HG03159 (cell line): Measurements from ENCODE around the gene SMIM43.
A peak's percentile ranks its signal among the peaks of the same experiment; 100 is the strongest.
"Not testable (repeated sequence)": the region's sequence is repeated elsewhere in the genome, so short reads cannot be mapped to it uniquely, and the experiment has no call there.

Experiments used
- ATAC-seq: cut with Tn5 transposase; IDR thresholded peaks from one replicate; pipeline ENCODE4 v1.9.1; 2021; ENCODE audit warnings: mild to moderate bottlenecking, moderate library complexity; ENCODE audit not compliant: unreplicated experiment

SMIM43 gene

GRCh38 chr4:121784401-121784800 is 19.4 kb upstream of the SMIM43 start:
- no peak for ATAC-seq

- ATAC-seq: no peak
Observed at GRCh38 chr4:121783210-121783609, 18.2 kb upstream of the SMIM43 start.

GRCh38 chr4:121778991-121779628 is 14.1 kb upstream of the SMIM43 start:
- no peak for ATAC-seq

- ATAC-seq: peak; percentile 60
Observed at GRCh38 chr4:121777625-121778024, 12.7 kb upstream of the SMIM43 start.

GRCh38 chr4:121776610-121777401 is 11.8 kb upstream of the SMIM43 start:
- ATAC-seq: no peak

GRCh38 chr4:121773883-121774282 is 8.9 kb upstream of the SMIM43 start:
- no peak for ATAC-seq

GRCh38 chr4:121771869-121772268 is 6.9 kb upstream of the SMIM43 start:
- no peak for ATAC-seq

GRCh38 chr4:121769341-121769740 is 4.4 kb upstream of the SMIM43 start:
- ATAC-seq: no peak

GRCh38 chr4:121767166-121767565 is 2.2 kb upstream of the SMIM43 start:
- ATAC-seq: no peak

GRCh38 chr4:121765971-121766538 is 1.1 kb upstream of the SMIM43 start:
- ATAC-seq: no peak

GRCh38 chr4:121765368-121765705 is 373 bp upstream of the SMIM43 start:
- no peak for ATAC-seq

- ATAC-seq: no peak
Observed at GRCh38 chr4:121764303-121764701, 662 bp downstream of the SMIM43 start.

GRCh38 chr4:121760205-121760604 is 4.8 kb downstream of the SMIM43 start:
- ATAC-seq: no peak

- no peak for ATAC-seq
Observed at GRCh38 chr4:121758925-121759568, 5.9 kb downstream of the SMIM43 start.

- not testable (repeated sequence) for ATAC-seq
Observed at GRCh38 chr4:121752142-121752541, 12.8 kb downstream of the SMIM43 start.

GRCh38 chr4:121749225-121749624 is 15.7 kb downstream of the SMIM43 start:
- no peak for ATAC-seq

GRCh38 chr4:121742794-121743193 is 22.2 kb downstream of the SMIM43 start:
- ATAC-seq: no peak

GRCh38 chr4:121741751-121742150 is 23.2 kb downstream of the SMIM43 start:
- no peak for ATAC-seq

GRCh38 chr4:121740796-121741409 is 24.1 kb downstream of the SMIM43 start:
- ATAC-seq: no peak

- ATAC-seq: no peak
Observed at GRCh38 chr4:121739575-121739974, 25.4 kb downstream of the SMIM43 start.

- no peak for ATAC-seq
Observed at GRCh38 chr4:121738780-121739535, 26.0 kb downstream of the SMIM43 start.
